SIG-M5 treated with dmso at 0.1 percent for 504 hours (cell line): ENCODE results near the gene DAD1.
"Not testable (repeated sequence)": the region's sequence is repeated elsewhere in the genome, so short reads cannot be mapped to it uniquely, and the experiment has no call there.

Experiments used
- DNase-seq: peaks from one replicate; lab custom pipeline; 2025; ENCODE audit not compliant: unreplicated experiment; lab: John Stamatoyannopoulos, UW

The DAD1 gene

DNA sequence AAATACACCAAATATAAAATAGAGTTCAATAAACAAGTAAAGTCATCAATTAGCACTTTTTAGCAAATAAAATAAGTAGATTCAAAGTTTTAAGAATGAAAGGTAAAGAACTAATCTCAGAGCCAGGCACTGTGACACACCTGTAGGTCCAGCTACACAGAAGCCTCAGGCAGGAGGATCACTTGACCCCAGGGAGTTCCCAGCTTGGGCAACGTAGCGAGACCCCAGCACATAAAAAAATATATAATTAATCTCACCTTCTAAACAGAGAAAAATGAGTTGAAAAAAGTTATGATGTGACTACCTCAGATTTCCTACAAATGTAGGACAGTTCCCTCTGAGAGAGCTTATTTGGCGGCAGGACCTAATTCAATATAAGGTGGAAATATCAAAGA, 19.3 kb downstream of the DAD1 start:
- no peak for DNase-seq

DNA sequence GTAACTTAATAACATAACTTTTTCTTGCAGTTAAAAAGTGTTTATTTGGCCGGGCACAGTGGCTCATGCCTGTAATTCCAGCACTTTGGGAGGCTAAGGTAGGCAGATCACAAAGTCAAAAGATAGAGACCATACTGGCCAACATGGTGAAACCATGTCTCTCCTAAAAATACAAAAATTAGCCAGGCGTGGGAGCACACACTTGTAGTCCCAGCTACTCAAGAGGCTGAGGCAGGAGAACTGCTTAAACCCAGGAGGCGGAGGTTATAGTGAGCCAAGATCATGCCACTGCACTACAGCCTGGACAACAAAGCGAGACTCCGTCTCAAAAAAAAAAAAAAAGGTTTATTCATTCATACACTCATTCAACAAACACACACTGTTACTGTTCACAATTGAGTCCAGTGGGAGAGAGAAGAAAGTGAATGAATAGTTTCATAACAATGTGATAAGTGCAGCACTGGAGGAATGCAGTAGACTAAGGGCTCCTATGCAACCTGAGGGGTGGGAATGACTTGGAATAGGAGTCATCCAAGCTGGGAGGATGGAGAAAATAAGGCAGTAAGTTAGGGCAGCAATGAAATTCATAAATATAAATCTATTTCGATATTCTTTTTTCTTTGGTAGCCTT, 19.8 kb downstream of the DAD1 start:
- no peak for DNase-seq

DNA sequence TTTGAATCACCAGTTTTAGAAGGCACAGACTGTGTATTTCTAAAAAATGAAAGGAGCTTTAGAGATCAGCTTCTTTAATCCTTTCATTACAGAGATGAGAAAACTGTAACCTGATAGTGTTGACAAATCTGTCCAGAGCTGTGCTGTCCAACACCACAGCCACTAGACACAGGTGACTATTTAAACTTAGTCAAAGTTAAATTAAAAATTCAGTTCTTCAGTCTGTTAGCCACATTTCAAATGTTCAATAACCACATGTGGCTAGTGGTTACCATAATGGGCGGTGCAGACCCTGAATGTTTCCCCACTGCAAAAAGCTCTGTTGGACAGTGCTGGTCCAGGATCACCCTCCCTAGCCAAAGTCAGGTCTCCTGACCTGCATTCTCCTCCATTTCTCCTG, 21.6 kb downstream of the DAD1 start:
- DNase-seq = no peak

DNA sequence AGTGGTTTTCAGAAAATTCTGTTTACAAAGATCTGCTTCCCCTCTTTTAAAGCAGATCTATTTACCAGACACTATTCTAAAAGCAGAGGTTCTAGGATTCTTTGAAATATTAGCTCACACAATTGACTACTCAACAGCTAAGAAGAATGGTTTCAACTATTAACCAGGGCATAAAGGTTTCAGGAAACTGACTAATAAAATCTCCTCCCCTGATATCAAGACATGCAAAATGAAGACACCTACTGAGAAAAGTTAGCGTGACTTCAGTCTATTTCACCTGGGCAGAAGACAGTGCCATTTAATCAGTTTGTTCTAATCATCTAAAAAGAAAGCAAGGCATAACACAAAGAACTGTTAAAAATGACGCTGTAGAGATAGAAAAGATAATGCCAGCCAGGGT, 22.2 kb downstream of the DAD1 start:
- no peak for DNase-seq

DNA sequence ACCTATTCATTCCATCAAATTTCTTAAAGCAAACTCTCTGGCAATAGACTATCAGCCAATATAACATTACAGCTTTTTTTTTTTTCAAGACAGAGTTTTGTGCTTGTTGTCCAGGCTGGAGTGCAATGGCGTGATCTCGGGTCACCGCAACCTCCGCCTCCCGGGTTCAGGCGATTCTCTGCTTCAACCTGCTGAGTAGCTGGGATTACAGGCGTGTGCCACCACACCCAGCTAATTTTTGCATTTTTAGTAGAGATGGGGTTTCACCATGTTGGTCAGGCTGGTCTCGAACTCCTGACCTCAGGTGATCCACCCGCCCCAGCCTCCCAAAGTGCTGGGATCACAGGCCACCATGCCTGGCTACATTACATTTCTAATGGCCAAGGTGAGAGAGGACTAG, 22.8 kb downstream of the DAD1 start:
- not testable (repeated sequence) for DNase-seq

DNA sequence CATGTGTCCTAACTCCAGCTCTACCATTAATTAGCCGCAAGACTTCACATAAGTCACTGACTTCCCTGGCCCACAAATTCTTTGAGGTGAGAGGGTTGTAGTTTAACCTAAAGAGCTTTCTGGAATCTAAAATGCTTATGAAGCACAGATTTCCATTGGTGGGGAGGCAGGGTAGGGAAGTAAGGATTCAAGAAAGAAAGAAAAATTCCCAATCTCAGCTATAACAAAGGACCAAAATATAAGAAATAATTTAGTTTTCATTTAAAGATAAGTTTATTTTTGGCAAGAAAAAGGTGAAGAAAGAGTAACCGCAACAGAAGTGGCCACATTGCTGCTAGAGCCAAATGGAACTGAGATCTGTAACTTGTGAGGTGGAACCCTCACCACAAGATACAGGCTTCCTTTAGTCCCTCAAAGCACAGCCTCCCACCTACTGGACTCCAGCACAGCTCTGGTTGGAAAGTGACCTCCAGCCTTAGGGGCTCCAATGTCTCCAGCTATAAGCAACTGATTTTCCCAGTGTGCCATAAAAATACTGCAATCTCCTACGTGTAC, 23.6 kb downstream of the DAD1 start:
- DNase-seq = no peak

DNA sequence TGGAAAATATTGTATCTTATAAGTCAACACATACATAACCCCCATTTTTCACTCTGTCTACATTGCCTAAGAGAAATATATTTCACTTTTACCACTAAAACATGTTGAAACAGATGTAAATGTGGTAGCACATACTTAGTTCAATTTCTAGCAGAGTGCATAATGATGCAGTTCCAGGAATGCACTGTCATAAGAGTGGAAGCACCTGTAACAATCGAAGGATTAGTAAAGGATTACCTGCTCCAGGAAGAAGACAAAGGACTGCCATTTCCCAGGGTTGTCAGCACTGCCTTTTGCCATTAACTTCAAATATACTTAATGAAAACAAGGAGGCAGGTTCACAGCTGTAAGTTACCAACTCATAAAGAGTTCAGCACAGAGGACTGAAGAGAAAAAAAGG, 24.6 kb downstream of the DAD1 start:
- no peak for DNase-seq

DNA sequence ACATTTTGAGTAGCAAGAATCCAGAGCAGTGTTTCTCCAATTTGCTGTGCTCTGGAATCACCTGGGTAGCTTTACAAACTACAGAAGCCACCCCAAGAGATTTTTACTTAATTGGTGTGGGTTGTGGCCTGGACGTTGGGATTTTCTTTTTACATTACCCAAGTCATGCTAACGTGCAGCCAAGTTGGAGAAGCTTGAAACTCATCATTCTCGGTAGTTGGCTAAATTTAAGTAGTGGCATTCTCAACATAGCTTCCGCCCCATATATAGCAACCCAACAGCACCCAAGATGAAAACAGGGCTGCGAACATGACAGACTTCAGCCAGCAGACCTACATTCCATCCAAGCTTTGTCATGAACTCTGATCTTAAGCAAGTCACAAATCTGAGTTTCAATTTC, 25.0 kb downstream of the DAD1 start:
- no peak for DNase-seq

DNA sequence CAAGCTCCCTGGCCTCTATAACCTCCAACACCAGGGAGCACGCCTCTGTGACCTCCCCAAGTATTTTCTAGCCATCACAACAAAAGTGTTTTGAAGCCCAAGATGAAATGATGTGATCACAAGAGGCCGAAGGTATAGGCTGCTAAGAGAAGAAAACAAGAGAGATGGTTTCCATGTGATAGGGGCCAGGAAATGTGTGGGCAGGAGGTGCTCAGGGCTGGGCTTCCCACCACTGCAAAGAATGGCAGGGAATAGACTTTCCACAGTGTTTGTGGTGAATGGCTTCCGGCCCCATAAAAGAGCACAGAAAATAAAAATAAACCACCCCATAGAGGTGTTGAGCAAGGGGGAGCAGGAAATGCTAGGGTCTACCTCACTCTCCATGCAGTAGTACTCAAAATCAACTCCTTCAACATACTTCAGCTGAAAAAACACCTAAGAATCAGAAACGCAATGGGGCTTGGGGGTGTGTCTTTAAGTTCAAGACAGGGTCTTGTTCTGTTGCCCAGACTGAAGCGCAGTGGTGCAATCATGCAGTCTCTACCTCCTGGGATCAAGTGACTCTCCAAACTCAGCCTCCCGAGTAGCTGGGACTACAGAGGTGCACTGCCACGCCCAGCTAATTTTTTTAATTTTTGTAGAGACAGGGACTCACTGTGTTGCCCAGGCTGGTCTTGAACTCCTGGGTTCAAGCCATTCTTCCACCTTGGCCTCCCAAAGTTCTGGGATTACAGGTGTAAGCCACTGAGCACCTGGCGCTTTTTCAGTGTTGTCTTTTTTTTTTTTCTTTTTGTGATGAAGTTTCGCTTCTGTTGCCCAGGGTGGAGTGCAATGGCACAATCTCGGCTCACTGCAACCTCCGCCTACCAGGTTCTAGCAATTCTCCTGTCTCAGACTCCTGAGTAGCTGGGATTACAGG, 27.1 kb downstream of the DAD1 start:
- DNase-seq = peak; percentile 94

DNA sequence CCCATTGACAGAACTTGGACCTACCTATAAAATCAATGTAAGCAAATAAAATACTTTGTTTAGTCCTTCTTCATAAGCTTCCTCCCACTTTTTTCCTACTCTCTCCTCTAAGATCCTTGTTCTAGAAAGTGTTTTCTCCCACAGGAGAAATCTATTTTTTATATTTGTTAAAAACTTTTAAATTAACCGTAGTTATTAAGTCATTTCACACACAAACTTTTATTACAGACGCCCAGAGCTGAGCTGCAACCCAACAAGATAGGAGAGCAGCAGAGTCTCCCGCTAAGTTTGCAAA, 27.7 kb downstream of the DAD1 start:
- no peak for DNase-seq

DNA sequence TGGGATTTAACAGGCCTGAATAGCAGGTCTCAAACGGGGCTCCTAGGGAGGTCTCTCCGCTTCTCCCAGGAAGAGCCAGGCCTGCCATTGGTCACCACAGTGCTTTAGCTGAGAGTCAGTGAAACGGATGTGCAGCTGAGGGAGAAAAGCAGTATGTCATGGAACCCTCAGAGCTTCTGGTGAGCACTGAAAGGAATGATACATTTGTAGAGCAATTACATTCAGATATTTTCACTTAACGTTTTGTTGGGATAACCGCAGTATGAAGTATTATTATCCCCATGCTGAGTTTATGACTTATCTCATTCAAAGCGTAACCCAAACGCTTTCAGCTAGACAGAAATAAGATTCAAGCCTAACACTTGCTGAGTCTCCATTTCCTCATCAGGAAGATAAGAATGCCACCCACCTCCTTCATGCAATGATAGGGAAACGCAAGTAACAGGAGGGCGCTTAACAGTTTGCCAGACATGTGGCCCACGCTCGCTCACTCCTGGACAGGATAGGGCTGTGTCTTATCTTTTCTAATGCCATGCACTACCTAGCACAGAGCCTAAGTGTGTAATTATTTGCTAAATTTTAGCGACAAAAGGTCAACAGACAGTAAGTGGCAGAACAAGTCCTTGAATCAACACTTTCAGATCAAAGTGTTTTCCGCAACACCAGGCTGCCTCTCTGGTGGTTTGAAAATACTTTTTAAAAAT, 28.2 kb downstream of the DAD1 start:
- DNase-seq = peak; percentile 41

DNA sequence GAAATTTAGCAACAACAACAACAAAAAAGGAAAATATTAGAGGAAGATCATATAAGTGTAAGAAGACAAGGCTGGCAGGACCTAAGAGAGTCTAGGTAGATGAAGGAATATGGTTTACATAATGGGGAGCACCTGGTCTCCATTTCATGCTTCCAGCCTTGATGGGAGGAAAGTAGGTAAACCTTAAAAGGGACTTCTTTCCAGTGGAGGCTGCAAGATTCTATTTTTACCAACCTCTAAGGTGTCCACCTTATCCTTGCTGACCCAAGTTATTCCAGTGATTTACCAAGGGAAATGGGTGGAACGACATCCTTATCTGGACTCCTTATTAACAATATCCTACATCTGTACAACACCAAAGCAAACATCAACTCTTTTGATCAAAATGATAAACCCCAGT, 30.0 kb downstream of the DAD1 start:
- no peak for DNase-seq

DNA sequence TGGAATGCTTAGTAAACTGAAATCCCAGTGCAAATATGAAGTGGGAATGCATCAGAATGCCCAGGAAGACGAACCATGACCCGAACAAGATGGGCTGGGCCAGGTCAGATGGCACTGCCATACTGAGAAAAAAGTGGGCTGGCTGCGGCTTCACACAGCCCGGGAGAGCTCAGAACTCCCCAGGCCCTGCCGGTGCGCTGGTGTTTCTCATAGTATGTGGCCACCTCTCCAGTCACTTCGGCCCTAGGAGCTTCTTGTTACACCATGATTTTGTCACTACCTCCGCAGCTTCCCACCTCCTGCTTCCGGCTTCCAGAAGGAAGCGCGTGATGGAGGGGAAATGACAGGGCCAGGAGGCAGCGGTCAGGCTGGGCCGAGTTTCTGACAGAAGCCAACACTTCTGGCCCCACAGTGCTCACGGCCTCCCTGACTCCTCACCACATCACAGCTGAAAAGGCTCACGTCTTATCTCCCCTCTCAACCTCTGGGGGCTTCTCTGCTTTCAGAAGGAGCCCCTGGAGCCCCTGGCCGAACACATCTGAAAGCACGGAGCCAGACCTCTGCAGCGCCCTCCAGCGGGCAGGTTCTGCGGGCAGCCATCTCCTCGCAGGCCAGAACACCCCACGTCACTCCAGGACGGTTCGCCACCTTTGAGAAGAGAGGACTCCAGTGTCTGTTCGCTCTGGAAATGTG, 30.7 kb downstream of the DAD1 start:
- DNase-seq = no peak

DNA sequence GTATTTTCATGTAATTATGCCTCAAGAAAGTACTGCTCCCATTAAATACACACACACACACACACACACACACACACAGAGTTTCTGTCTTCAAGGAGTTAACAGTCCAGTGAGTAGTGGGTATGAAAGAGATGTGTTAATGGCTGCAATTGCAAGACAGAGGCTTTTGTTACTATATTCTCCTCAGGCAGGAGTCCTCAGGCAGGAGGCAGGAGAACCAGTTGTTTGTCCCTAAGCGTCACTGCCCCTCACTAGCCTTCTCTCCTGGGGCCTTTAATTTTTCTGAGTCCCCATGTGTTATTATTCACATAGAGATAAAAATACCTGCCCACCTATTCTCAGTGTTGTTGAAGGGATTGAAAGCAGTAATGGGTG, 31.2 kb downstream of the DAD1 start:
- peak; percentile 20 for DNase-seq

DNA sequence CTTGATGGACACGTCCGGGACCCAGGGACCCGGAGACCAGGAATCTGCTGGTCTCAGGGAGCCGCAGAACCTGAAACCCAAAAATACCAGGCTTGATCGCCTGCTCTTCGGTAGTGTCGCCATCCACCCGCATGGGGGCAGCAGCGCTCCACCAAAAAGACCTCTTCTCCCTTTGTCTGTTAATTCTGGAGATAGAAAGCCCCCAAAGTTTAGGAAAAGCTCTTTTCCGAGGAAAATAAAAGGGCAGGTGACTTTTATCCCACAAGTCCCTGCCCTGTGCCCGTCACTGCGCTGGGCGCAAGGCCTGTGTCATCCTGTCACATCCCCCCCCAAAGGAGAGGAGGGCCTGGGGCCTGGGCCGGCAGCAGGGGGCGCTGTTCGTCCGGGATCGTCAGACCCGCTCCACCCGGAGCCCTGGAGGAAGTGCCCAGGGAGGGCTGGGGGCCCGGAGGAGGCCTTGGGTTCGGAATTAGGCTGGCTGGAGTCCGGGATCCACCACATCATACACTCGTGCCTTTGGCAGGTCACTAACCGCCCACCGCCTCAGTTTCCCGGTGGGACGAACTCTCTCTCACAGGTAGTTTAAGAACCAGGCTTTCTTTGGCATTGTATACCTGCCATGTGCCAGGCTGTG, 31.9 kb downstream of the DAD1 start:
- peak; percentile 84 for DNase-seq

DNA sequence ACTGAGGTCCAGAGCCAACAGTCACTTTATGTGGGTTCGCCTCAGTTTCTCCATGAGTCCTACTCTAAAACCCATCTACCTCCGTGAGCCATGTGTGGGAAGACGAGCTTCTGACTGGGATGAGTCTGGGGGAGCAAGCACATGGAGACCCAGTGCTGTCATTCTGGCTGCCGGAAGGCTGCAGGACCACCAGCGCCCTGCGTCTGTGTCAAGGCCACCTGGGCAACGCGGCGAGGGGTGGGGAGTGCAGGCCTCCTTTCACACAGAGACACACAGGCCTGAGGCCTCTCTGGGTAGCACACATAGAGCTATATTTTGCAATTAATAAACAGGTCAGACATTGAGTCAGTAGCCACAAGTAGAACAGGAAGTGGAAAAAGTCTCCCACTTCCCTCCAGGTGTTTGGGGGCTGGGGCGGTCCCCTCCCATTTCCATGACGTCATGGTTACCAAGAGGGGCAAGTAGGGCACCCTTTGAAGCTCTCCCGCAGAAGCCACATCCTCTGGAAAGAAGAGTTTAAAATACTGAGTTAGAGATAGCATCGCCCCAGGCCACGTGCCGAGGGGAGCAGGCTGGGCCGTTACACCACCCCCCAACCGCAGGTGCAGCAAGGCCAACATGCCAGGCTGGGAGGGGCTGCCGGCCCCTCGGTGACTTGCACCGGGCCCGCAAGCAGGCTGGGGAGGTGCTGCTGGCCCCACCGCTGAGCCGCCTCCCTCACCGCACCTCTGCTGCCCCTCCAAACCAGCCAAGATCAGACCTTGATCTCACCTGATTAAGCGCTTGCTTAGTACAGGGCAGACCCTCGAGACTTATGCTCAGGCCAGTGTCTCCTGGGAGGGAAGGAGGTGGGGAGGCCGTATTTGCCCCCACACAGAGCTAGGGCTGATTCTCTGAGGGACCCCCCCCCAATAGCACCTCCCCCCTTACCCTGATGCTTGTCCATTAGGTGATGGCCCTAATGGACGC, 32.7 kb downstream of the DAD1 start:
- DNase-seq = peak; percentile 97

DNA sequence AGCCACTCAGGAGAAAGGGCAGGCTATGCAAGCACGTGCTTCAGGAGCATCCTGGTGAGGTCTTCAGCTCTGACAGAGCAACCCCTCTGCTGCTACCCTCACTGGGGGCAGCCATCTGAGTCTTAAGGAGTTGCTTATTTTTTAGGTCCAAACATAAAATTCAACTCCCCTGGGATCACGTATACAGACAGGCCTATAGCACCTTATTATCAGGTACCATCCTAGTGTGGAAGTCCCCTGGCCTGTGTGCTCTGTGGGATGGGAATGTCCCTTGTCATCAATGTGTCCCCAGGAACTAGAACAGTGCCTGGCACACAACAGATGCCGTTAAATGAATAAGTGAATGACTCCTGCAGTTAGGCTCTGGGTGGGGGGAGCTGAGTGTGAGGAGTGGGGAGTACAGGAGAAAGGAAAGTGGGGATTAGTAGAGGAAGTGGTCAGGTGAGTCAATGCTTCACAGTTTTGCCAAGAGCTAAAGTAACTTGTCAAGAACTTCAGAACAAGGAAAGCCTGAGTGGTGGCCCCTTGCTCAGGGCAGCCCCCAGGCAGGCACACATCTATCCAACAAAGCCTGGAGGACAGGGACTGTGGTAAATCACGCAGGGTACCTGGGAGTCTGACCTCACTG, 33.5 kb downstream of the DAD1 start:
- peak; percentile 9 for DNase-seq

DNA sequence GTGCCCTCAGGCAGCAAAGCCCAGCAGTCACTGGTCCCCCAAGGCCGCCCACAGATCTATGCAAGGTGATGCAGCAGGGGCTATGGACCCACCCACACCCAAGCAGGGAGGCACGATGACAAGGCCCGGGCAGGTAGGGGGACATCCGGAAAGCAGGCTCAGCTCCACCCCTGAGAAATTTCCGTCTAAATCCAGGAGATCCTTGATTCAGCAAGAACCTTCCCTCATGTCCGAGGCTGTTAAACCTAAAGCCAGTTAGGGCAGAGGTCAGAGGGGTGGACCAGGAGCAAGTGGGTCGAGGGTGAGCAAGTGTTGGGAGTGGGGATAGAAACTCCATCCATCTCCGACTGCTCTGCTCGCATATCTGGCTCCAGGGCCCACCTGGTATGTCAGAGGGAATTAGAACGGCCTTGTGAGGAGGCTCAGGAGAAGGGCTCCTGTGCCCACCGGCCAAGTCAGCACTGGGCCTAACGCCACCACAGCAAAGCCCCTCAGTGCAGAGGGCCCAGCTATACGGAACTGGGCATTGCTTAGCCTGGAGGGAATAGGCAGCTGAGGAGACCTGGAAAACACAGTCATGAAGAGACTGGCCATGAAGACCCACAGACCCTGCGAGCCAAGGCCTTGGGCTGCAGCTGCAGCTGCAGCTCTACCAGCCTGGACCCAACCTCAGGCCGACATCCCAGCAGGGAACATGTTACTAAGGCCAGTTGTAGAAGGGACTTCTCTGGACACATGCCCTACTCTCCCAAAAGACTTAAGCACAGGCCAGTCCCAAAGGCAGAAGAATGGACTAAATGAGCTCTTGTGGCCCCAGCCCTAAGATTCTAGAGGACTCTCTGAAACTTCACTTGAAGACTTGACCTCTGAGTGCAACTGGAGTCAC, 34.3 kb downstream of the DAD1 start:
- no peak for DNase-seq
